Measurements from ENCODE around the gene CHN2.

Gene CHN2

DNA sequence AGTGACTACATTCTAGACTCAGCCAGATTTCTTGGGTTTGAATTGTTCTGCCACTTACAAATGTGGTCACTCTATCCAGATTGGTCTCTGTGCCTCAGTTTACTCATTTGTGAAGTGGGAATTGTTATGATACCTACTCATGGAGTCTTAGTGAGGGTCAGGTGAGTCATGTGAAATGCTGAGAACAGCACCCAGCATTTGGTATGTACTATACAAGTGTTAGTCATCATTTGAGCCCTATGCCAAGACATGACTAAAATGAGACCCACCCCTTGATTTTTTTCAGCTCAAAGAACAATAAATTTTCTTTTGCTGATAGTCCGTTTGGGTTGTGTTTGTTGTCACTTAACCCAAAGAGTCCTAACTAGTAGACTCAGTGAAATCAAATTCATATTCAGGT lies 92.8 kb downstream of the CHN2 start:
- DNase-seq: no peak

DNA sequence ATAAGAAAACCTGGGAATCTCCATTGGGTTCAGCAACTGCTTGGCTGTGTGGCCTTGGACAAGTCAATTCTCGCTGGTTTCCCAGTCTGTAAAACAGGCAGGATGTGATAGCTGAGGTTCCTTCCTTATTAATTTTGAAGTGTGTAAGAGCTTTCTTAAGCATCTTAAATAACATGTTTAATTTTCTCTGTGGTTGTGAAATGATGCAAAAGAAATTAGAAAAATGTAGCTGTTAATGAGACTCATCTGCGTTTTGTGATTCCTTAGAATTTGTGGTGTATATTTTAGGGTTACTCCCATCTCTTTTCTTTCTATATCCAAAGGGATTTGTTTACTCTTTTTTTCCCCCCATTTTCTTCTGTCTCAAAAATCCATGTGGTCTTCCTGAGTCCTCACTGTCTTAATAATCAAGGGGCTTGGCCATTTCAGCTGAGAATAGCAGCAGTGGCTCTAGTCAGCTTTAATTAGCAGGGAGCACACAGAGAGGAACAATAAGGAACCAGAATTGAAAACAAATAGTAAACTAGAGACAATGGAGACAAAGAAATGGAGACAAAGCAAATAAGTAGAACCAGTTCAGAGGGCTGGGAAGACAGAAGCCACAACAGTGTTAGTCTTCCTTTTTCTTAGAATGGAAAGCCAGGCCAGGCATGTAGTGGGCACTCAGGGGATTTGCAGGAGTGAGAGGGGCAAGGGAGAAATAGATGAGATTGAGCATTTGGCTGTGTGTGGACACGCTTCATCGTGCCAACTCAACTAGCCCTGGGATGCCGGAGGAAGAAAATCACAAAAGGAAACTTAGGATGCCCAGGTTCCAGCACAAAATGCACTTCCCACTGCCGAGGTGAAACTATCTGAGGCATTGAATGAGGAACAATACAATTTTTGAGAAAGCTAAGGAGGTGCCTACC lies 93.9 kb downstream of the CHN2 start:
- no peak for DNase-seq

DNA sequence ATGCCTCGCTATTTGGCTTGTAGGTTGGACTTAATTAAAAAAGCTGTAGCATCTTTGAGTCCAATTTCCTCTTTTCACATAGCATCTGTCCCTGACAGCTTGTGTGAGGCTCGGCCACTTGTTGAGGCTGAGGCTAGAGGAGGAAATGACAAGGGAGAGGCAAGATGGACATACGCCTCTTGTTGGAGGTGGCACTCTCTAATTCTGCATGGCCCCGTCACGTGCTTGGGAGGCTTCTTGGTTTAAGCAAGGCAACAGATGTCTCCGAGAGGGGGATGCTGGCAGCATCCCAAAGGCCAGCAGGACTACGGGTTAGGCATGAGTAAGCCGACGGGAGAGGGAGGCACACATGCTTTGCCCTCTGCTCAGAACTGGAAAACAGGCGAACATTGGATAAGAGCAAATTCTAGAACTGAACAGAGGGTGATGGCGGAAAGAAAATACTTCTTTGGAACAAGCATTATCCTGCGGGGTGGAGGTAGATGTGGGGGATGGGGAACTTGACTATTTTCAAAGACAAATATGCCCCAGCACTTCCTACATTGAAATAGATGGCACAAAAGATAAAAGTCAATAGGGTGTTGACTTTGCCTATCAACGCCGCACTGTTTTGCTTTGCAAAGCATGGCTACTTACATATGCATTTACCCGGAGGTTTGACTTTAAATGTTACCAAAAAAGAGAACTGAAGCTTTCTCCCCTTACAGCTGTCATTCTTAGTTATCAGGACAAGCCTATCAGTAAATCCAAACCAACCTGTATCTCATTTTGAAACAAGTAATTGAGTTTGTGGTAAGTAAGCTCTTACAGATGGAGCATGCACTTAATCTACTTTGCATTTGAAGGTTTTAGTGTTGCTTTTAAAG lies 94.8 kb downstream of the CHN2 start:
- DNase-seq: peak; percentile 68

DNA sequence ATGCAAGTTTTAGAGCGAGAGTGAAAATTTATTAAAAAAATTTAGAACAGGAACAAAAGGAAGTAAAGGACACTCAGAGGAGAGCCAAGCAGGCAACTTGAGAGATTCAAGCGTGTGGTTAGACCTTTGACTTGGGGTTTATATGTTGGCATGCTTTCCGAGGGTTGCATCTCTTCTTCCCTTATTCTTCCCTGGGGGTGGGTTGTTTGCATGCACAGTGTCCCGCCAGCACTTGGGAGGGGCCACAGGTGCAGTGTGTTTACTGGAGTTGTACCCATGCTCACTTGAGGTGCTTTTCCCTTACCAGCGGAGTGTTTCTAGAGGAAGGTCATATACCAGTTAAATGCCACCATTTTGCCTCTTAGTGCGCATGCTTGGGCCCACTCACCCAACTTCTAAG lies 96.3 kb downstream of the CHN2 start:
- DNase-seq: no peak

DNA sequence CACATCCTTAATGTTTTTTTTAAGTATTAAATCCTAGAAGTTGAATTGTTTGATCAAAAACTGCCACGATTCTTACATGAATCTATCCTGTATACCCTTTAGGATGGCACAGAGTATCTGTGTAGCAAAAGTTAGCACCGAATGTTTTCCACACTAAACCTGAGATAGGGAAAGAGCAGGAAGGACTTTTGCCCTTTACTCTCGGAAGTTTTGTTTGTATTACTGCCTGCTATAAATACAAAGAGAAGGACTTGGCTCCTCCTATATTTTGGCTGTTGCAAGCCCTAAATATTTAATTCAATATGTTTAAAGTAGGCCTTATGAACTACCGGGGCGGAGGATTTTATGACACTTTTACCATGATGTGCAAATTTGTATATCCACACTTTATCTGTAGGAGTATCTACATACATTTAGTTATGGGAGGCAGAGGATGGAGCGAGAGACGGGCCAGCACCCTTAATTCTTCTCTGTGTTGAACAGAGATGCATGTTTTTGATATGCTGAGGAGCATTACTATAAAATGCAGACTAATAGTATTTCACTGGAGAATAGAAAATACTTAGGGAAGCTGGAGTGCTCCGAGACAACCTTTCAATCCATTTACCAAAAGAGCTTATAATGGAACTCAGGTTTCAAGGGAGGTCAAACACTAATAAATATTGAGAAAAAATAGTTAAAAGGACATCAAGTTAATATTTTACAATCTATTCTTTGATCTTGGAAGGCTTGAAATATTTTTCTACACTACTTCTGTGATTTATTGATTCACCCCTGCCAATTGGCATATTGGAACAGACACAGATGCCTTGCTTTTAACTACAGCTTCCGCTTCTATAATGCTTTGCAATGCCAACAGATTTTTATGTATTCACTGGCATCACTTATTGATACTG lies 97.4 kb downstream of the CHN2 start:
- DNase-seq: no peak

DNA sequence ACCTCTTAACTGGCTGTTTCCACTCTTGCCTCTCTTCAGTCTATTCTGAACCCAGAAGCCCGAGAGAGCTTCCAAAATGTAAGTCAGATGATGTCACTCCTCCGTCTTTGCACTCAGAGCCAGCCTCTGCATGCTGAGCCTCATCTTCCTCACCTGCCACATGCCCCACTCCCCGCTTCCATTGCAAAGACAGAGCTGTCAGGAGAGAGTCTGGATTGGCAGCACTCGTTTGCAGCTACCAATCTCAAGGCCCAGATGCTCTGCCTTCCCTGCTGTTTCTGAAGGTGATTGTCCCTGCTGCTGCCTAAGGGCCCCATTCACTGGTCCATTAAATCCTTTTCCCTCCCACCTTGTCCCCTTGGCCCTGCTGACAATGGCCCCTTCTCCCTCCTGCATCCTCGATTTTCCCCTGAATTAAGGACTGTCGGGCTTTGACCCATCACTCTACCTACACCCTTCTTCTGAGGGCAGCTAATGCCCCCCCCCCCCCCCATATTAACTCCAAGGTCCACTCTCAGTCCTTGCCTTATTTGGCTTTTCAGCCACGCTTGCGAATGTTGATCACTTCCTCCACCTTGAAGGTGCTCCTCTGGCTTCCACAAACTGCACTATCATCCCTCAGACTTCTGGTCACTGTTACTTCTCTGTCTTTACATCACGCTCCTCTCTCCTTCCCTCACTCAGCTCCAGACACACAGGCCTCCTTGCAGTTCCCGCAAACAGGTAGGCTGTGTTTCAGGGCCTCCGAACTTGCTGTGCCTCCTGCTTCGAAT lies 98.5 kb downstream of the CHN2 start:
- DNase-seq: no peak

DNA sequence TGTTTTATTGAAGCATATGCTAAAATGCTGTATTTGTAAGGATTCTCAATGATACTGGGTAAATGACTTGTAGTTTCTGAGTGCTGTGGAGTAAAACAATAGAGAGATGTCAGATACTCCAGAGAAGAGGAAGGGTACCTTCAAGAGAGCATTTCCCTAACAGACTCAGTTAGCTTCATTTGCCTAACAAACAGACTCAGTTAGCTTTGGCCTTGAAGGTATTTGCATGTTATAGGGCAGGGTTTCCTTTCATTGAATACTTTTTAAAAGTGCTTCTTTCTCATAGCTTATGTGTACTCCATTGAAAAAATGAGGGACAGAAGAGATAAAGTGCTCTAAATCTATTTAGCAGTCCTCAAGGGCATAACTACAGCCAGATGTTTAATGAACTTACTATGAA lies 101.8 kb downstream of the CHN2 start:
- DNase-seq: no peak

DNA sequence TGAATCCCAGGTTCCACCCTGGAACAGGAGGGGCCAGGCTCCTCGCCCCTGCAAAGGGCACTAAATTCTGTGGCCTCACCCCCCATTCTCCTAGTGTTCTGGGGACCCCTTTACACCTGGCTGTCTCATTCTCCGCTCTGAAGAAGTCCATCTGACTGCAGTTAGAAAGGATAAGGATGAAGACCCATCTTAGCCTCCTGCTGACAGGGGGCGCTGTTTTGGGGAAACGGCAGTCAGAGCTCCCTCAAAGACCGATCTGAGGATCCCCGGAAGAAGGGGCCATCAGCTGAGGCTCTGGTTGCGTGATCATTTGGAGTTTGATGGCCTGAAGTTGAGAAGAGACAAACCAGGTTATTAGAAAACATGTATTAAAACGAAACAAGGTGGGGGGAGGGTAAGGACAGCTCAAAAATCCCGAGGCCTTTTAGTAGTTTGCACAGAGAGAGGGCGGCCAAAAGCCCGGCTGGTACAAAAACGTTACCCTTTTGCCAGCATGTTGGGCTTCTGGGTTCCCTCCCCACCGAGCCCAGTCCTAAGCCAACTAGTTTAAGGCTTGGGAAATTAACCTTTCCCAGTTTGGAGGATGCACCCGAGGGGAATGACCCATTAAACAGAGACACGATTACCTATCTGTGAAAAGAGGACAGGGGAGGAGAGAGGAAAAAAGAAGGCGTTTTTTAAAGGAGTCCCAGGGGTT lies 102.8 kb downstream of the CHN2 start:
- no peak for DNase-seq

DNA sequence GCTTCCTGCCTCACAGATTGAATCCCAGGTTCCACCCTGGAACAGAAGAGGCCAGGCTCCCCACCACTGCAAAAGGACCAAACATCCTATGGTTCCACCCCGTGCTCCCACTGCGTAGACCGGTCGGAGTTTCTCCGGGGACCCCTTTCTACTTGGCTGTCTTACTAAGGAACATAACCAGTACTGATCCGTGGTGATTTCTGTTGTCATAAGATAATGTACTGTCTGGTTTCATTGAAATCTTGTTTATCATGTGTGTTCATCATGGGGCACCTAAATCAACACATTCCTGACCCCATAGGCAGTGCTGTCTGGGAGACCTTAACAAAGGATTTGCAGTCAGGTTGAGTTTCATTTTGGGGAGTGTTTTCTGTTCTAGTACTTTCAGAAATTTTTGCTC lies 104.5 kb downstream of the CHN2 start:
- no peak for DNase-seq

DNA sequence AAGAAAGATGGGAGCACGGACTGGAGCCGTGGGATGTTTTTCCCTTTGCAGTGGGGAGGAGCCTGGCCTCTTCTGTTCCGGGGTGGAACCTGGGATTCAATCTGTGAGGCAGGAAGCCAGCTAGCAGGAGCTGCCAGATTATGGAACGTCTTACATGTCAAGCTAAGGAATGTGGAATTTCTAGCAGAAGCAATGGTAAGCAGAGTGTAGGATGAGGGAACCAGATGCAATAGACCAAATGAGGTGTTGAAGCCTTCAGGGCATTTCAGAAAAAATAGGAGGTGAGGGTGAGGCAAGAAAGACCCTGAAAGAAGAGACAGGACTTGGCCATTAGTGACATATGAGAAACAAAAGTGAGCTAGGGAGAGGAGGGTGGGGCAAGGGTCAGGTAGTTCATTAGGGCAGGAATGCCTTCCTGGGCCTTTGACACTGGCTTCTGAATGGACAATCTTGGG lies 105.5 kb downstream of the CHN2 start:
- DNase-seq: no peak

DNA sequence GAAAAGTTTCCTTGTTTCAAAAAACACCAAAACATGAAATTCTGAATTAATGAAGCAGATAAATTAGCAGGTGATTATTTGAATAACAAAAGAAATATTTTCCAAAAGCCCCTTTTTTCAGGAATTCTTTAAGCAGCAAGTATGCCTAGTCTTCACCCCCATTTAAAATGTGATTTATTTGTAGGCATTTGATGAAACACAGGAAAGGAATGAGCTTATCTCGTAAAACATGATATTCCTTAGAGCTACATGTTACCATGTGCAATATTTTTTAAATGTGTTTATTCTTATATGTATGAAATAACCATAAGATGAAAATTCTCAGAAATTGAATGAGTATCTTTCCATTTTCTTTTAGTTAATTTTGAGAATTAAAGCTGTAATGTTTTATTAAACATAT lies 106.1 kb downstream of the CHN2 start:
- DNase-seq: no peak

DNA sequence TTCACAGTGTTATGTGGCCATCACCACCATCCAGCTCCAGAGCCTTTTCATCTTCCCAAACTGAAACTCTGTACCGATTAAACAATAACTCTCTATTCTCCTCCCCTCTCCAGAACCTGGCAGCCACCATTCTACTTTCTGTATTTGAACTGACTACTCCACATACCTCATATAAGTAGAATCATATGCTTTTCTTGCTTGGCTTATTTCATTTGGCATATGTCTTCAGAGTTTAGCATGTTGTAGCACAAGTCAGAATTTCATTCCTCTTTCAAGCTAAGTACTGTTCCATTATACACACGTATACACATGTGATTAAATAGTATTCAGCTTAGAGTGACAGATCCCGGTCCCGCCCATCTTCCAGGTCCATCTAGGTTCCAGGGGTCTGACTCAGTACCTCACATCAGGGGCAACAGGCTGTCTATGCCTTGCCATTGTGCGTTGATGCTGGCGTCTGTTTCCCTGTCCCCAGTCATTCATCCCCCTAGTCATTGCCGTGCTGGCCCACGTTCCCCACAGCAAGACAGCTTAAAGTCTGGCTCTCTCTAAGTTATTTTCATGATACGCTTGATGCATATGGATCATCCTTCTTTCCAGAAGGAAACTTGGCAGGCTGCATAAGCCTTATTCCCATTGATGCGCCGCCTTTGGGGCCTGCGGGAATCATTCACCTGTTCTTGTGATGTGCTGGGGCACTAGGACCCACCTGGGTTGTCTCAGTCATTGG lies 108.3 kb downstream of the CHN2 start:
- no peak for DNase-seq

DNA sequence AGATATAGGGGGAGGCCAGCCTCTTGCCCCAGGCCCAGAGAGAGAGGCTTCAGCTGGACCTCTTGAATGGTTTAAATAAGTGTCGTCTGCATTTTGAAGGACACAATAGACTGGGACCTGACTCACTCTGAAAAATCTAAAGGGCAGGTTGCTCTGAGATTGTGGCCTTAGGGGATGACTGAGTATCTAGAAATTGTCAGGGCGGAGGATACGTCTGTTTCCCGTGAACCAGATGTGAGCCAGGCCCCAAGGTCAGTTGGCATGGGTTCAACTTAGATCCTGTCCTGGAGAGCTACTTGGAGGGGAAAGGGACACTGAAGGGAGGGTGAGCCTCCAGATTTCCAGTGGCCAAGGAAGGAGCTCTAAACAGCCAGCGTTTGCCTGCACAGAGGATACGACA lies 110.2 kb downstream of the CHN2 start:
- DNase-seq: no peak

DNA sequence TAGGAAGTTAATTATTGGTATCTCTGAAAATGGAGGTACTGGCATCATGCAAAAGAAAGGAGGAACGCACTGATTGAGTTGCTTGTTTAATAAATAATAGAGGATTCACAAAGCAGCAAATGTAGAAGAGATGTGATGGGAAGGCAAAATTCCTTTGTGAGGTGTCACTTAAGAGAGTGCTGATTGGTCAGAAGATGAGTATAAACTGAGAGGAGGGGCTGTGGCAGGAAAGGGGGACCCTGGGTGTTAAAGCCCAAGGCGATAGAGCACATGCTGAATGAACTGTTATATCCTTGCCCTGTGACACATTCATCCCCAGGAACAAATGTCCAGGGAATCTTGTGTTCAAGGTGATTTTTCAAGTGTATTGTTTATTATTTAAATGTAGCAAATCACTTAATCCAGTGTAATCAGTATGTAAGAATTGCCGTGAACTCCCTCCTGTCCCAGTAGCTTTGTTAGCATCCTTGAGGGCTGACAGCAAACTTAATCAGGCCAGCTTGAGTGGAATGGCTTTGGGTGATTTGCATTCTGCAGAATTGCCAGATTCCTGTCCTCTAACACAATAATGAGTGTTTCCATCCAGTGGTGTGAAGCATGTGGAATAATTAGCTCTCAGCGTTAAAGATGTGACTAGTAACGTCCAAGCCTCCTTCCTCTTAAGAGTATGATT lies 111.9 kb downstream of the CHN2 start:
- no peak for DNase-seq

DNA sequence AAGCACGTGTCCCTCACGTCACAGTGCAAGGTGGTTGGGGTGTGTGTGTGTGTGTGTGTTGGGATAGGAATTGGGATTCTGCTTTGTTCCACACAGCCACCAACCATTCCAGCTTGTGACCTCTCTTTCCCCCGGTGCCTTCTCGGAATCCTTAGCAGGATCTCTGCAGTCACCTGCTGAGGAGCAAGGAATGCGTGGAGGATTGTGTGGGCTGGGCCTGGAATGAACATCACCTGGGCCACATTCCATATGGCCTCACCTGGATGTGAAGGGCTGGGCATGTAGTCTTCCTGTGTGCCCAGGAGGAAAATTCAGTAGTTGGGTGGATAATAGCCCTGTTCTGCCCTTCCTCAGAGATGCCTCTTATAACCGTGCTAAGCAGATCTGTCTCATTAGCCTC lies 113.8 kb downstream of the CHN2 start:
- DNase-seq: no peak

DNA sequence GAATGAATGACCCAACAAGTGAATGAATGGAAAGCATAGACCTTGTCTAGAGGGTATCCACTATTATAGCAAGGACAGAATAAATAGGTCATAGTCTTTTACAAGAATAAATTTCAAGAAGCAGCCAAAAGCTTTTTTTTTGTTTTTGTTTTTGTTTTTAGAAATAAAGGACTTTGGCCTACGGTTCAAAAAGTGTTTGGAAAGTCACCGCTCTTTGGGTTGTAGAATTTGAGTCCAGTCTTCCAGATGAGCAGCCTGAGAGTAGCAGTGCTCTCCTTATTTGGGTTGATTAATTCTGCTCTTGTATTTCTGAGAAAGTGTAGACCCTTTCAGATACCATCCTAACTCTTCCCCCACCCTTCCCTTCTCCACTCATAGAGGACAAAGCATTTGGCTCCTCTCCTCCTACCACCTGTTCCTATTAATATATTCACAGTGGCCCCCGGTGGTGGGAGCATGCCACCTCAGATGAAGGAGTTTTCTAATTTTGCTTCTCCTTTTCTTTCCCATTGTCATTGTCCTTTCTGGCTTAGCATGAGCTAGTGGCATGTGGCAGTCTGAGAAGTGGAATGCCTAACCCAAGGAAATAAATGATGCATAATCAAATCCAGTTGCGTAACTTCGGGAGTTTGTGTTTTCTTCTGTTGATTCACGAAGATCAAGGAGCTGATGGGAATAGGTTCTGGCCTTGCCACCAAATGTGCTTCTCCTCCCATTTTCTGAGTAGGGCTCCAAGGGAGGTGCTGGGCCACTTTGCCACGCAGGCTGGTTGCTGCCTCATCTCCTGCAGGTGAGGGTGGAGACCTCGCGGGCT lies 114.7 kb downstream of the CHN2 start:
- no peak for DNase-seq

DNA sequence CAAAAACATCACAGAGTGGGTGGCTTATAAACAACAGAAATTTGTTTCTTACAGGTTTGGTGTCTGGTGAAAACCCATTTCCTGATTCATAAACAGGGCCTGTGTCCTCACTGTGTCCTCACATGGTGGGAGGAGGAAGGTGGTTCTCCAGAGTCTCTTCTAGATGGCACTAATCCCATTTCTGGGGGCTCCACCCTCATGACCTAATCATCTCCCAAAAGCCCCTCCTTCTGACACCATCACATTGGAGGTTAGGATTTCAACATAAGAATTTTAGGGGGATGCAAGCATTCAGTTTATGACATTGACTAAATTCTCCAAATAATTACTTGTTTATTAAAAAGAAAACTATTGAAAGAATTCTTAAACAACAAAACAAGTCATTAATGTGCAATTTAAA lies 116.0 kb downstream of the CHN2 start:
- DNase-seq: no peak

DNA sequence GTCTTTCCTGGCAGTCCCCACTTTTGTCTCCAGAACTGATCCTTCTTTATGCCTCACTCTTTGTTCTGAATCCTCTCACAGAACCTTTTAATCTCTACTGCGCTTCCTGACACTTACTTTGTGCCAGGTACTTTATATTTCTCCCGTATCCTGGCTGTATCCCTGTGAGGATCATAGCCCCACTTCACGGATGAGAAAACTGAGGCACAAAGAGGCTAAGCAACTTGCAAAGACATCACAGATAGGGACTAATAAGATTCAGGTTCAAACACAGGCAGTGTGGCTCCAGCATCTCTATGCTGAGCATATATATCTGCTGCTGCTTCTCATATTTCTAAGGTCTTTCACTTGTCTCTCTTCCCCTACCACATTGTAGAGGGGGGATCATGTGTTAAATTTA lies 116.7 kb downstream of the CHN2 start:
- no peak for DNase-seq

DNA sequence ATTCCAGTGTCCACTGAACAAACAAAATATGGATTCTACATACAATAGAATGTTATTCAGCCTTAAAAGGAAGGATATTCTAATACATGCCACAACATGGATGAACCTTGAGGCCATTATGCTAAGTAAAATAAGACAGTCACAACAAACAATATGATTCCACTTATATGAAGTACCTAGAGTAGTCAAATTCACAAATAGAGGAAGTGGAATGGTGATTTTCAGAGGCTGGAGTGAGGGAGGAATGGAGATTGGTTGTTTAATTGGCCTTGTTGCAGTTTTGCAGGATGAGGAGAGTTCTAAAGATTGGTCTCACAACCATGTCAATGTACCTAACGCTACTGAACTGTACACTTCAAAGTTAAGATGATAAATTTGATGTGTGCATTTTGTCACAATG lies 119.6 kb downstream of the CHN2 start:
- DNase-seq: no peak
